Measurements from ENCODE around the gene SPRR1B. TPM values are rescaled to one million over a fixed set of nuclear protein-coding genes. Genes with fewer than 3 reads are reported as not detected.

The SPRR1B gene
- total and polyA plus RNA-seq, 9 of the 15 experiments (the other 6 are each of a cell fraction or from before 2014, with no cell fraction given), result not detected

DNA sequence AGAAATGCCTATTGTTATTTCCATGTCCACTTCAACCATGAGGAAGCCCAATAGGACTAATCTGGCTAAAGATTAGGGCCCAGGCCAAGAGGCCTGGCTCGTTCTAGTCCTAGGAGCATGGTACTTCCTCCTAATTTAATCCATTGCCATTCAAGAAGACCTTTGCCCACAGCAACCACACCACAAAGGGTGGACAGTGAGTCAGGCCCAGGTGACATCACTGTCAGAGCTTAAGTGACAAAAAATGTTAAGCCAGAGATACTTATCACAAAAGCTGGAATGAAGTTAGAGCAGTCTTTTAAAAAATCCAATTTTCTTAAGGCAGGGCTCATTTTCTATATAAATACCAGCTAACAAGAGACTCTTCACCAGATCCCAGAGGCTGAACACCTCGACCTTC is 29.6 kb upstream of the SPRR1B start, which contains the start of gene SPRR3:
Gene SPRR3 (plus strand): TSS at position 368 of the 400 bp plus-strand sequence. CDS start 1,272 bp downstream, outside the sequence.
- no peak for DNase-seq (ENCODE audit: extremely low read depth in 1 of 4, low spot score in 3 of 4)
- 10% methylated on average over 2 of the region's 2 CpGs for WGBS (ENCODE audit: insufficient coverage, low coverage, missing lambda C conversion rate)
- POLR2A ChIA-PET, result no interaction called here
- H3K4me1 ChIP-seq (replicated peaks in 1 of 2; ENCODE audit: control insufficient read depth in 2 of 2, insufficient read depth in 2 of 2, low read length in 2 of 2), result no peaks in the 10 kb centered on the region
- H3K36me3 ChIP-seq (ENCODE audit: control insufficient read depth, insufficient read depth, low read length), result no peaks in the 10 kb centered on the region
- no peak within 1 kb of the TSS for H2AFZ ChIP-seq (ENCODE audit: low read depth, low read length)
- H4K20me1 ChIP-seq (replicated peaks; ENCODE audit: control insufficient read depth, insufficient read depth, low read length), result no peaks in the 10 kb centered on the region
- CTCF ChIA-PET (ENCODE audit: low intra/inter-chr PET ratio), result no interaction called here
- H3K27me3 ChIP-seq (ENCODE audit: control insufficient read depth in 2 of 2, insufficient read depth in 2 of 2, low read length in 2 of 2), result peaks cover 2 to 13% of the 10 kb centered on the region in 2 experiments; a peak in 2 of 5 replicates
- H3K27ac ChIP-seq (ENCODE audit: extremely low read depth, low read depth, low read length), result no peak within 1 kb of the TSS
- intact Hi-C loops (cut with micrococcal nuclease), result no loop called here
- TF ChIP-seq FOSL1 (tag; conservative IDR thresholded peaks at IDR 0.05), result peak; percentile 83
- TF ChIP-seq CAMTA2 (CRISPR knock-in tag; conservative IDR thresholded peaks at IDR 0.05), result no peak
- TF ChIP-seq, protein P1, sequence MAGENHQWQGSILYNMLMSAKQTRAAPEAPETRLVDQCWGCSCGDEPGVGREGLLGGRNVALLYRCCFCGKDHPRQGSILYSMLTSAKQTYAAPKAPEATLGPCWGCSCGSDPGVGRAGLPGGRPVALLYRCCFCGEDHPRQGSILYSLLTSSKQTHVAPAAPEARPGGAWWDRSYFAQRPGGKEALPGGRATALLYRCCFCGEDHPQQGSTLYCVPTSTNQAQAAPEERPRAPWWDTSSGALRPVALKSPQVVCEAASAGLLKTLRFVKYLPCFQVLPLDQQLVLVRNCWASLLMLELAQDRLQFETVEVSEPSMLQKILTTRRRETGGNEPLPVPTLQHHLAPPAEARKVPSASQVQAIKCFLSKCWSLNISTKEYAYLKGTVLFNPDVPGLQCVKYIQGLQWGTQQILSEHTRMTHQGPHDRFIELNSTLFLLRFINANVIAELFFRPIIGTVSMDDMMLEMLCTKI (IDR thresholded peaks at IDR 0.05; ENCODE audit: partially characterized antibody), result no peak
- TF ChIP-seq ZNF79 (CRISPR knock-in tag; IDR thresholded peaks at IDR 0.05; ENCODE audit: low read depth), result no peak
- no peak for TF ChIP-seq TRIM24 (IDR thresholded peaks at IDR 0.05)
- TF ChIP-seq, protein P2, sequence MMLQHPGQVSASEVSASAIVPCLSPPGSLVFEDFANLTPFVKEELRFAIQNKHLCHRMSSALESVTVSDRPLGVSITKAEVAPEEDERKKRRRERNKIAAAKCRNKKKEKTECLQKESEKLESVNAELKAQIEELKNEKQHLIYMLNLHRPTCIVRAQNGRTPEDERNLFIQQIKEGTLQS (IDR thresholded peaks at IDR 0.05), result peak; percentile 80
- TF ChIP-seq, protein P2 (CRISPR knock-in tag; conservative IDR thresholded peaks at IDR 0.05), result no peak
- TF ChIP-seq JUND (IDR thresholded peaks at IDR 0.05; ENCODE audit: borderline replicate concordance, low read depth, low read length), result peak; percentile 72; the same call in 1 of the 2 replicates
- peak; percentile 17; the same call in 1 of the 3 replicates for TF ChIP-seq JUND (tag; IDR thresholded peaks at IDR 0.05; ENCODE audit: borderline replicate concordance, low read depth, low read length)
- peak; percentile 38; the same call in 1 of the 2 replicates for TF ChIP-seq ATF7 (IDR thresholded peaks at IDR 0.05)
- peak; percentile 75 for TF ChIP-seq JUN (IDR thresholded peaks at IDR 0.05; ENCODE audit: borderline replicate concordance, low read depth, low read length)
- no peak for TF ChIP-seq JUN (CRISPR knock-in tag; IDR thresholded peaks at IDR 0.05; ENCODE audit: borderline replicate concordance)
- no TSS peak for BruUV-seq (replicated peaks)
- ATAC-seq, result no peak
- in situ Hi-C loops (cut with MboI), result no loop called here
- H3K4me2 ChIP-seq (ENCODE audit: insufficient read depth, low read length), result no peak within 1 kb of the TSS
- no peaks in the 10 kb centered on the region for H3K9me1 ChIP-seq (ENCODE audit: control insufficient read depth, insufficient read depth, low read length)
- FAIRE-seq, result no peak
- H3K9me3 ChIP-seq (replicated peaks; ENCODE audit: control insufficient read depth, insufficient read depth, low read depth, low read length), result no peaks in the 10 kb centered on the region
- no peaks in the 10 kb centered on the region for H3K79me2 ChIP-seq (ENCODE audit: control insufficient read depth, insufficient read depth, low read length)
- H3K9ac ChIP-seq (ENCODE audit: insufficient read depth in 1 of 2, low read depth in 2 of 2, low read length in 2 of 2), result no peak within 1 kb of the TSS
- H3K4me3 ChIP-seq, result no peak within 1 kb of the TSS
